Type B pancreatic cell (in vitro differentiated cells): ENCODE data around the gene PKLR. TPM values are rescaled to one million over a fixed set of nuclear protein-coding genes. Genes with fewer than 3 reads are reported as not detected.
A peak's percentile ranks its signal among the peaks of the same experiment; 100 is the strongest.

Experiments used
- DNase-seq: peaks from one replicate; pipeline ENCODE4 v3.0.0; 2021; ENCODE audit warnings: mixed read lengths; ENCODE audit not compliant: unreplicated experiment; ENCODE audit errors: extremely low spot score
- H3K27ac Mint-ChIP-seq: 2 replicates; pipeline ENCODE4 v1.8.0; 2021; ENCODE audit warnings: mild to moderate bottlenecking, mixed read lengths
- H3K27me3 Mint-ChIP-seq: 2 replicates; pipeline ENCODE4 v1.8.0; 2021; ENCODE audit warnings: mixed read lengths
- H3K36me3 Mint-ChIP-seq: 2 replicates; pipeline ENCODE4 v1.8.0; 2021; ENCODE audit warnings: mixed read lengths
- H3K4me1 Mint-ChIP-seq: one replicate; pipeline ENCODE4 v1.8.0; 2021; ENCODE audit warnings: mixed read lengths; ENCODE audit not compliant: unreplicated experiment
- H3K4me3 Mint-ChIP-seq: 2 replicates; pipeline ENCODE4 v1.8.0; 2021; ENCODE audit warnings: mild to moderate bottlenecking, mixed read lengths
- H3K9me3 Mint-ChIP-seq: 2 replicates; pipeline ENCODE4 v1.8.0; 2021; ENCODE audit warnings: mixed read lengths
- total RNA-seq: library from RNA; stranded (reverse); gene quantifications from 2 replicates; pipeline ENCODE4 v1.2.1, GENCODE V29; 2021; ENCODE audit warnings: low replicate concordance
- TF ChIP-seq, protein P1 (sequence below): fragments of 200-600 bp; sonication (generic); conservative IDR thresholded peaks from 2 replicates; pipeline ENCODE4 v1.5.0; 2021; ENCODE audit warnings: antibody characterized with exemption, mild to moderate bottlenecking

Gene PKLR
- total RNA-seq, 1 donor from 2014 or later, result 1.0 TPM

GRCh38 chr1:155324037-155324716 is 22.9 kb upstream of the PKLR start:
- Mint-ChIP-seq H3K27me3 (no peaks in the 10 kb centered on the region), H3K27ac (peak overlapping the region; percentile 58), H3K9me3 (no peaks in the 10 kb centered on the region), H3K36me3 (no peaks in the 10 kb centered on the region), H3K4me3 (peak overlapping the region; percentile 90), H3K4me1 (peaks cover 28% of the 10 kb centered on the region)
- TF ChIP-seq, protein P1, sequence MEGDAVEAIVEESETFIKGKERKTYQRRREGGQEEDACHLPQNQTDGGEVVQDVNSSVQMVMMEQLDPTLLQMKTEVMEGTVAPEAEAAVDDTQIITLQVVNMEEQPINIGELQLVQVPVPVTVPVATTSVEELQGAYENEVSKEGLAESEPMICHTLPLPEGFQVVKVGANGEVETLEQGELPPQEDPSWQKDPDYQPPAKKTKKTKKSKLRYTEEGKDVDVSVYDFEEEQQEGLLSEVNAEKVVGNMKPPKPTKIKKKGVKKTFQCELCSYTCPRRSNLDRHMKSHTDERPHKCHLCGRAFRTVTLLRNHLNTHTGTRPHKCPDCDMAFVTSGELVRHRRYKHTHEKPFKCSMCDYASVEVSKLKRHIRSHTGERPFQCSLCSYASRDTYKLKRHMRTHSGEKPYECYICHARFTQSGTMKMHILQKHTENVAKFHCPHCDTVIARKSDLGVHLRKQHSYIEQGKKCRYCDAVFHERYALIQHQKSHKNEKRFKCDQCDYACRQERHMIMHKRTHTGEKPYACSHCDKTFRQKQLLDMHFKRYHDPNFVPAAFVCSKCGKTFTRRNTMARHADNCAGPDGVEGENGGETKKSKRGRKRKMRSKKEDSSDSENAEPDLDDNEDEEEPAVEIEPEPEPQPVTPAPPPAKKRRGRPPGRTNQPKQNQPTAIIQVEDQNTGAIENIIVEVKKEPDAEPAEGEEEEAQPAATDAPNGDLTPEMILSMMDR, result no peak
- peak; percentile 92 for DNase-seq

GRCh38 chr1:155323729-155324036 is 22.4 kb upstream of the PKLR start:
- peak overlapping the region; percentile 90 for H3K4me3 Mint-ChIP-seq
- H3K27me3 Mint-ChIP-seq, result no peaks in the 10 kb centered on the region
- H3K27ac Mint-ChIP-seq, result peak overlapping the region; percentile 58
- H3K9me3 Mint-ChIP-seq, result no peaks in the 10 kb centered on the region
- TF ChIP-seq, protein P1, result no peak
- H3K36me3 Mint-ChIP-seq, result no peaks in the 10 kb centered on the region
- H3K4me1 Mint-ChIP-seq, result peaks cover 28% of the 10 kb centered on the region
- peak; percentile 85 for DNase-seq

DNA sequence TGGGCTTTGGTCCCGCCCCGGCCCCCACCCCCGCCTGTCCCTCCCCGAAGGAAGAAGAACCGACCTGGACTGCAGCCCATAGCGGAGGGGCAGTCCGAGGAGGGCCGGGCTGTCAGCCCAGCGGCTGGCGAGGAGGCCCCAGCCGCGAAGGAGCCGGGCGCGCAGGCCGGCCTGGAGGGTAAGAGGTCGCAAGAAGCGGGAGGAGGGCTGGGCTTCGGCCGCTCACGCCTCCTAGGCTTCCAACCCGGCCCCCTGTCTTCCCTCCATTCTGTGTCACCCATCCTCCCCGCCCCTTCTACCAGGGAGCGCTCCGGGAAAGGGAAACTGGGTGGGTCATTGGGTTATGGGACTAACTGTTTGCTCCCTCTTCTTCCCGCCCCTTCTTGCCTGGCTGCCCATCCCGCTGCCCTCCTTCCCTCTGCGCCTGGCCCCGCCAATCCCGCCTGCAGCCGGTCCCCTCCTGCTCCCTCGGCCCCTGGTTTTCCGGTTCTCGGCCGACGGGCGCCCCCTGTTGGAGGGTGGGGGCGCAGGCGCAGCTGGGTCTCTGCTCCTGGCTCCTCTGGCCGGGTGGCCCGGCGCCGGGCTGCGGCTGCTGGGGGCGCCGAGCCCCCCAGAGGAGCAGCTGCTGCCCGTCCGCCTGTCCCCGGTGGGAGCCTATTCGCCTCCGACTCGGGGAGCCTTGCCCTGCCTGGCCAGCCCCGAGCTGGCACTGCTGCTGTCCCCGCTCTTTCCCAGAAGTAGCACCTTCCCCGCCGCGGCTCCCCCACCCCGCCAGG is 21.9 kb upstream of the PKLR start:
- Mint-ChIP-seq H3K27me3 (no peaks in the 10 kb centered on the region), H3K4me1 (peaks cover 28% of the 10 kb centered on the region), H3K27ac (no peak overlapping the region), H3K4me3 (peak overlapping the region; percentile 90), H3K9me3 (no peaks in the 10 kb centered on the region), H3K36me3 (no peaks in the 10 kb centered on the region)
- DNase-seq, result peak; percentile 96
- TF ChIP-seq, protein P1, result peak; percentile 99

- H3K4me1 Mint-ChIP-seq, result peaks cover 28% of the 10 kb centered on the region
- H3K27me3 Mint-ChIP-seq, result no peaks in the 10 kb centered on the region
- TF ChIP-seq, protein P1, result no peak
- peak overlapping the region; percentile 46 for H3K27ac Mint-ChIP-seq
- H3K36me3 Mint-ChIP-seq, result no peaks in the 10 kb centered on the region
- H3K4me3 Mint-ChIP-seq, result peak overlapping the region; percentile 86
- DNase-seq, result no peak
- no peaks in the 10 kb centered on the region for H3K9me3 Mint-ChIP-seq
Measured at GRCh38 chr1:155322571-155322952, 21.3 kb upstream of the PKLR start.

DNA sequence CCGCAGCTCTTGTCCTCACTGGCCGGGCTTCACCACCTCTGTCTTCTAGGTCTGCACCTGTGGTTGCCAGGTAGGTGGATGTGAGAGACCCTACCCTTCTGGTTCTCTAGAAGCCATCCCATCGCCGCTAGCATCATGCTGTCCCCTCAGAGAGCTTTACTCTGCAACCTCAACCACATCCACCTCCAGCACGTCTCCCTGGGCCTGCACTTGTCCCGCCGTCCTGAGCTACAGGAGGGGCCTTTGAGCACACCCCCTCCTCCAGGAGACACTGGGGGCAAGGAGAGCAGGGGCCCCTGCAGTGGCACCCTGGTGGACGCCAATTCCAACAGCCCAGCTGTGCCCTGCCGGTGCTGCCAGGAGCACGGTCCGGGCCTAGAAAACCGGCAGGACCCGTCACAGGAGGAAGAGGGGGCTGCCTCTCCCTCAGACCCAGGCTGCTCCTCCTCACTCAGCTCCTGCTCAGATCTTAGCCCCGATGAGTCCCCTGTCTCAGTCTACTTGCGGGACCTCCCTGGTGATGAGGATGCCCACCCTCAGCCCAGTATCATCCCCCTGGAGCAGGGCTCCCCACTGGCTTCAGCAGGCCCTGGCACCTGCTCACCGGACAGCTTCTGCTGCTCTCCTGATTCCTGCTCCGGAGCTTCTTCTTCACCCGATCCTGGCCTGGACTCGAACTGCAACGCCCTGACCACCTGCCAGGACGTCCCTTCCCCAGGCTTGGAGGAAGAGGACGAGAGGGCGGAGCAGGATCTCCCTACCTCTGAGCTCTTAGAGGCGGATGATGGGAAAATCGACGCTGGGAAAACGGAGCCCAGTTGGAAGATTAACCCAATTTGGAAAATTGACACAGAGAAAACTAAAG is 20.6 kb upstream of the PKLR start:
- no peak for DNase-seq
- no peaks in the 10 kb centered on the region for H3K9me3 Mint-ChIP-seq
- H3K36me3 Mint-ChIP-seq, result no peaks in the 10 kb centered on the region
- peak overlapping the region; percentile 46 for H3K27ac Mint-ChIP-seq
- H3K4me3 Mint-ChIP-seq, result peak overlapping the region; percentile 86
- H3K4me1 Mint-ChIP-seq, result peaks cover 28% of the 10 kb centered on the region
- H3K27me3 Mint-ChIP-seq, result no peaks in the 10 kb centered on the region
- TF ChIP-seq, protein P1, result no peak
